NCI-H345 treated with DMSO at 0.1 percent for 48 hours (cell line): ENCODE data around the gene PPP1R26.

Experiments used
- DNase-seq: peaks from one replicate; lab custom pipeline; 2025; ENCODE audit not compliant: unreplicated experiment; lab: John Stamatoyannopoulos, UW

Gene PPP1R26

DNA sequence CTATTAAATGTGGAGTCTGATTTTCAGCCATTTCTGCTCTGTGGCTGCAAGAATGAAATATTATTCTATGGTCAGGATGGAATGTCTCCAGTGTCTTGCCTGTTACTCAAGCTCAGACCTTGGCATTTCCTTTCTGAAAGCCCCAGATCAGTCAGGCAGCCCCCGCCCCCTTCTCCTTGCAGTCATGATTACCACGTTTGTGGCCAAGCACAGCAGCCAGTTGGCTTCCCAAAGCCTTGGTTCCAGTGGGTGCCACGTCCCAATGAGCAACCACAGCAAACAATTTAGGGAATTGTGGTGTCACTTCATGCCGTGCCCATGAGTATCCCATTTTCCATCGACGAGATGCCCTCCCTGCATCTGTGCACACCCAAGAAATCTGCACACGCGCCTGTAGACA, 56.6 kb downstream of the PPP1R26 start:
- no peak for DNase-seq
